H1 (cell line): Measurements from ENCODE around the gene SP8. TPM values are rescaled to one million over a fixed set of nuclear protein-coding genes. Genes with fewer than 3 reads are reported as not detected.
A peak's percentile ranks its signal among the peaks of the same experiment; 100 is the strongest.

ENCODE experiments used
- CTCF ChIA-PET: fragments of 300-600 bp; sonication (Branson Sonifier 250); formaldehyde crosslinking; loops from one replicate; lab custom pipeline; 2021; ENCODE audit not compliant: partially characterized antibody; lab: Charles Lee
- POLR2A ChIA-PET: fragments of 300-600 bp; sonication (Branson Sonifier 250); formaldehyde crosslinking; loops from one replicate; lab custom pipeline; 2021; ENCODE audit warnings: inconsistent platforms; ENCODE audit not compliant: partially characterized antibody; lab: Charles Lee
- DNase-seq, 2 experiments: peaks; one replicate each; pipeline versions ENCODE4 v3.0.0 to v3.0.0-alpha.2; 2010 to 2022; ENCODE audit warnings: low spot score in 2 of 2, low read depth in 1 of 2, mixed read lengths in 1 of 2
- FAIRE-seq: peaks from 2 replicates; lab custom pipeline; 2011; peaks lifted over from hg19 to GRCh38; lab: Jason Lieb, UNC
- H2AFZ ChIP-seq: 2 replicates; pipeline ENCODE4 v1.8.1; 2012; ENCODE audit warnings: low read length, inconsistent platforms
- H2AK5ac ChIP-seq: 2 replicates; pipeline ENCODE4 v1.6.1; 2013; ENCODE audit warnings: low read depth, low read length
- H2BK120ac ChIP-seq: replicated peaks from 2 replicates; pipeline ENCODE3; 2013; ENCODE audit warnings: low read depth, low read length, inconsistent platforms
- H2BK12ac ChIP-seq: 2 replicates; pipeline ENCODE4 v1.6.1; 2013; ENCODE audit warnings: low read depth, low read length
- H2BK15ac ChIP-seq: 2 replicates; pipeline ENCODE4 v1.6.1; 2013; ENCODE audit warnings: low read length
- H2BK20ac ChIP-seq: 2 replicates; pipeline ENCODE4 v1.6.1; 2013; ENCODE audit warnings: low read length
- H2BK5ac ChIP-seq: 2 replicates; pipeline ENCODE4 v1.6.1; 2013; ENCODE audit warnings: low read depth, low read length
- H3K14ac ChIP-seq: 2 replicates; pipeline ENCODE4 v1.6.1; 2013; ENCODE audit warnings: inconsistent platforms; ENCODE audit not compliant: insufficient read length
- H3K18ac ChIP-seq: 2 replicates; pipeline ENCODE4 v1.6.1; 2013; ENCODE audit warnings: low read length; ENCODE audit errors: extremely low read depth
- H3K23ac ChIP-seq: 2 replicates; pipeline ENCODE4 v1.6.1; 2013; ENCODE audit warnings: inconsistent platforms; ENCODE audit not compliant: insufficient read length
- H3K23me2 ChIP-seq: 2 replicates; pipeline ENCODE4 v1.6.1; 2013; ENCODE audit warnings: low read depth, low read length
- H3K27ac ChIP-seq: 2 replicates; pipeline ENCODE4 v1.6.1; 2011; ENCODE audit warnings: low read depth, low read length, inconsistent platforms
- H3K27me3 ChIP-seq, 4 experiments: replicated peaks in 1 of 4; 1 replicate in 1 of 4; 2 replicates in 3 of 4; pipeline versions ENCODE4 v1.6.1 to v1.8.1; 2011 to 2013; ENCODE audit warnings: low read length in 3 of 4, mild to moderate bottlenecking in 3 of 4, inconsistent platforms in 2 of 4, mixed read lengths in 2 of 4, moderate library complexity in 1 of 4; ENCODE audit not compliant: control insufficient read depth in 3 of 4, insufficient read depth in 3 of 4; ENCODE audit errors: extremely low read depth in 1 of 4
- H3K36me3 ChIP-seq, 4 experiments: 2 replicates each; pipeline versions ENCODE4 v1.6.1 to v1.8.1; 2011 to 2013; ENCODE audit warnings: mild to moderate bottlenecking in 4 of 4, low read length in 3 of 4, moderate library complexity in 2 of 4, control low read depth in 1 of 4, inconsistent platforms in 1 of 4; ENCODE audit not compliant: insufficient read depth in 4 of 4, control insufficient read depth in 2 of 4
- H3K4ac ChIP-seq: replicated peaks from 2 replicates; pipeline ENCODE3; 2013; ENCODE audit warnings: low read length, low read depth, mixed read lengths, inconsistent platforms; ENCODE audit not compliant: insufficient read length
- H3K4me1 ChIP-seq, 4 experiments: replicated peaks in 1 of 4; 1 replicate in 1 of 4; 2 replicates in 3 of 4; pipeline versions ENCODE4 v1.6.1 to v1.8.1; 2011 to 2013; ENCODE audit warnings: low read length in 3 of 4, inconsistent platforms in 2 of 4, mixed read lengths in 1 of 4; ENCODE audit not compliant: insufficient read depth in 4 of 4, control insufficient read depth in 3 of 4
- H3K4me2 ChIP-seq, 2 experiments: 2 replicates each; pipeline versions ENCODE4 v1.6.1 to v1.8.1; 2011 to 2013; ENCODE audit warnings: low read depth in 2 of 2, low read length in 2 of 2, control low read depth in 1 of 2, inconsistent platforms in 1 of 2, mild to moderate bottlenecking in 1 of 2; ENCODE audit not compliant: insufficient read depth in 1 of 2
- H3K4me3 ChIP-seq, 4 experiments: fragments of 200-600, 300-600 bp in 1 of 4; sonication (generic), shearing (Covaris generic), sonication (Bioruptor Twin) in 1 of 4; 2 replicates each; pipeline versions ENCODE4 v1.5.1 to v1.8.1; 2011 to 2016; ENCODE audit warnings: low read length in 4 of 4, low read depth in 3 of 4, control low read depth in 2 of 4, inconsistent platforms in 2 of 4, mild to moderate bottlenecking in 2 of 4, mixed read lengths in 1 of 4, moderate library complexity in 1 of 4; ENCODE audit not compliant: insufficient read depth in 2 of 4; ENCODE audit errors: extremely low read depth in 1 of 4
- H3K56ac ChIP-seq: replicated peaks from 2 replicates; pipeline ENCODE3; 2013; ENCODE audit warnings: low read depth, mild to moderate bottlenecking, mixed read lengths, low read length, inconsistent platforms; ENCODE audit not compliant: insufficient read length
- H3K79me1 ChIP-seq: 2 replicates; pipeline ENCODE4 v1.6.1; 2013; ENCODE audit warnings: low read depth, low read length, control low read depth
- H3K79me2 ChIP-seq, 2 experiments: 2 replicates each; pipeline versions ENCODE4 v1.6.1 to v1.8.1; 2012 to 2013; ENCODE audit warnings: low read length in 2 of 2, mild to moderate bottlenecking in 2 of 2, inconsistent platforms in 1 of 2; ENCODE audit not compliant: insufficient read depth in 2 of 2, control insufficient read depth in 1 of 2
- H3K9ac ChIP-seq, 4 experiments: replicated peaks in 1 of 4; 1 replicate in 1 of 4; 2 replicates in 3 of 4; pipeline versions ENCODE4 v1.6.1 to v1.8.1; 2011 to 2013; ENCODE audit warnings: low read depth in 3 of 4, low read length in 3 of 4, control low read depth in 2 of 4, mild to moderate bottlenecking in 2 of 4, moderate library complexity in 2 of 4, inconsistent platforms in 1 of 4; ENCODE audit errors: extremely low read depth in 1 of 4
- H3K9me3 ChIP-seq, 2 experiments: 2 replicates each; pipeline versions ENCODE4 v1.6.1 to v1.8.1; 2012 to 2013; ENCODE audit warnings: mild to moderate bottlenecking in 2 of 2, moderate library complexity in 2 of 2, control low read depth in 1 of 2, inconsistent platforms in 1 of 2, low read depth in 1 of 2, low read length in 1 of 2, mixed read lengths in 1 of 2; ENCODE audit not compliant: insufficient read depth in 2 of 2
- H4K20me1 ChIP-seq, 2 experiments: replicated peaks in 1 of 2; 2 replicates each; pipeline versions ENCODE3 to v1.8.1; 2011 to 2013; ENCODE audit warnings: inconsistent platforms in 2 of 2, low read length in 2 of 2, mild to moderate bottlenecking in 1 of 2; ENCODE audit not compliant: insufficient read depth in 2 of 2, control insufficient read depth in 1 of 2
- H4K5ac ChIP-seq: 2 replicates; pipeline ENCODE4 v1.6.1; 2013; ENCODE audit warnings: low read length, low read depth, mixed read lengths, inconsistent platforms; ENCODE audit not compliant: insufficient read length
- H4K8ac ChIP-seq: 2 replicates; pipeline ENCODE4 v1.8.0; 2013; ENCODE audit warnings: mild to moderate bottlenecking, moderate library complexity, low read length, inconsistent platforms; ENCODE audit not compliant: insufficient read depth; ENCODE audit errors: extremely low read depth
- H4K91ac ChIP-seq: replicated peaks from 2 replicates; pipeline ENCODE3; 2013; ENCODE audit warnings: low read length, mixed read lengths, inconsistent platforms; ENCODE audit not compliant: insufficient read length
- ASH2L ChIP-seq: fragments of 200-600, 300-600 bp; sonication (generic); IDR thresholded peaks from one replicate; pipeline ENCODE4 v1.7.1; 2017; ENCODE audit warnings: low read length
- GABPA ChIP-seq: IDR thresholded peaks from 2 replicates; pipeline ENCODE4 v1.6.1; 2011; ENCODE audit warnings: mild to moderate bottlenecking, low read length, moderate library complexity, borderline replicate concordance; ENCODE audit not compliant: insufficient read depth
- JUN ChIP-seq: IDR thresholded peaks from 2 replicates; pipeline ENCODE4 v1.6.1; 2011; ENCODE audit warnings: low read depth, mild to moderate bottlenecking, improper control_type of control experiment, low read length
- NANOG ChIP-seq: IDR thresholded peaks from 2 replicates; pipeline ENCODE4 v1.6.1; 2011; ENCODE audit warnings: low read length, low read depth, mild to moderate bottlenecking, inconsistent platforms; ENCODE audit not compliant: insufficient read depth, poor library complexity, severe bottlenecking
- NRF1 ChIP-seq: IDR thresholded peaks from 2 replicates; pipeline ENCODE4 v1.6.1; 2011; ENCODE audit warnings: mild to moderate bottlenecking, low read depth, low read length, improper control_type of control experiment
- PHF8 ChIP-seq: fragments of 200-600 bp; sonication (generic); conservative IDR thresholded peaks from 2 replicates; pipeline ENCODE4 v1.7.1; 2012; ENCODE audit warnings: low read depth, mild to moderate bottlenecking, inconsistent platforms, low read length, moderate library complexity
- RFX5 ChIP-seq: IDR thresholded peaks from 2 replicates; pipeline ENCODE4 v1.6.1; 2011; ENCODE audit warnings: low read depth, low read length, improper control_type of control experiment, borderline replicate concordance
- SP2 ChIP-seq: IDR thresholded peaks from 2 replicates; pipeline ENCODE4 v1.6.1; 2012; ENCODE audit warnings: mild to moderate bottlenecking, low read length, inconsistent platforms
- SRF ChIP-seq: IDR thresholded peaks from 2 replicates; pipeline ENCODE4 v1.6.1; 2011; ENCODE audit warnings: mild to moderate bottlenecking, low read depth, low read length, moderate library complexity
- TAF1 ChIP-seq: IDR thresholded peaks from 2 replicates; pipeline ENCODE4 v1.6.1; 2011; ENCODE audit warnings: mild to moderate bottlenecking, low read depth, low read length
- WGBS, 2 experiments: shearing (Covaris generic) in 1 of 2; methylation state at CpG; one replicate each; pipeline versions ENCODE4 v1.1.6 to v1.1.7; 2013 to 2015; ENCODE audit warnings: low lambda C conversion rate in 2 of 2, mixed read lengths in 2 of 2, inconsistent platforms in 1 of 2, low coverage in 1 of 2, missing lambda C conversion rate in 1 of 2; ENCODE audit not compliant: insufficient replicate concordance in 2 of 2, insufficient coverage in 1 of 2, insufficient read length in 1 of 2; ENCODE audit errors: extremely low coverage in 1 of 2, missing lambda C conversion rate in 1 of 2; 5-methylcytosine and 5-hydroxymethylcytosine counted together
- polyA plus RNA-seq, 7 experiments: library from polyadenylated mRNA; depleted of rRNA in 3 of 7; stranded (reverse) in 5 of 7; unstranded in 2 of 7; fragments of >200 nt in 5 of 7; fragments of 200-250 nt in 2 of 7; gene quantifications; 1 replicate in 5 of 7; 2 replicates in 1 of 7; 4 replicates in 1 of 7; pipeline versions ENCODE4 v1.2.1 to v1.2.3, GENCODE V29; 2011 to 2013; ENCODE audit warnings: missing spikeins in 2 of 7, mixed read lengths in 2 of 7
- total RNA-seq: library from RNA; stranded (reverse); fragmentation: NEBNext Ultra II Directional; extraction: Animal tissue kit (Norgen Biotek cat#: 25700); gene quantifications from 2 replicates; pipeline ENCODE4 v1.2.1, GENCODE V29; 2021
- TF ChIP-seq, protein P1 (sequence below): IDR thresholded peaks from 2 replicates; pipeline ENCODE4 v1.6.1; 2012; ENCODE audit warnings: inconsistent platforms

The SP8 gene
- total and polyA plus RNA-seq, 2 of the 8 experiments (the other 6 are each of a cell fraction or from before 2014, with no cell fraction given), result 11.3 to 12.0 TPM

DNA sequence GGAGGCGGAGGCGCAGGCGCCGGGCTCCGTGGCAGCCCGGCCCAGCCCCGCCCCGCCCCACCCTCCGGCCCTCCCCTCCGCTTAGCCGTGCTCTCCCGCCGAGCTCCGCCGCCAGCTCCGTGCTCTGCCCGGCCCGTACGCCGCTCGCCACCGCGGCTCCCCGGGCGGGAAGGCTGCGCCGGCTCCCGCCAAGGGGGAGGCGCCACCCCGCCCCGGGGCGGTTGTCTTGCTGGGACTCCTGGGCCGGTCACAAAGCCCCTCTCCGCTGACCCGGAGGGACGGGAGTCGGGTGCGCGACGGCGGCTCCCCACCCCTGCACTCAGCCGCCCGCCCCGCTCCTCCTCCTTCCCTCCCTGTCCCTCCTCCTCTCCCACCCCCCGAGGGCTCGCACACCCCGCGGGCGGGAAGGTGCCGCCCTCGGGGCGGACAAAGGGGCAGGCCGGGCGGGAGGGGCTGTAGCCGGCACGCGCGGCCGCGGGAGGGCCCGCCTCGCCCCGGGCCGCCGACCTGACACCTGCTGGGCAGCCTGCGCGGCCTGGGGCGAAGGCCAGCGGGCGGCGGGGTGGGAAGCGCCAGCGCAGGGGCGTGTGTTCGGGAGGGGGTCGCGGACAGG lies 11.5 kb upstream of the SP8 start:
- POLR2A ChIA-PET, result interaction anchor here (0.7 to 16.7 kb wide), 2 partner anchors 17 to 91 kb away, joined by 3 to 192 read pairs; partner anchors contain the start of gene SP8
- Histone ChIP-seq H2AK5ac (no peak overlapping the region), H3K9me3 (no peaks in the 10 kb centered on the region), H2BK20ac (no peak overlapping the region), H3K9ac (peak overlapping the region in 1 of 4 experiments; percentile 68; a peak in 3 of 7 replicates), H3K79me2 (peaks cover 0 to 9% of the 10 kb centered on the region in 2 experiments; a peak in 2 of 4 replicates), H2BK15ac (no peak overlapping the region), H2BK5ac (peak overlapping the region; percentile 94; the same call in 1 of the 2 replicates), H2BK120ac (no peak overlapping the region), H3K27me3 (peaks cover 4 to 21% (median 16%) of the 10 kb centered on the region in 4 experiments; a peak in 6 of 7 replicates), H3K27ac (peak overlapping the region; percentile 23; the same call in 1 of the 2 replicates), H3K56ac (peak overlapping the region; percentile 2), H3K4me1 (peaks cover 9 to 27% (median 17%) of the 10 kb centered on the region in 4 experiments; a peak in 6 of 7 replicates), H3K4ac (no peak overlapping the region), H4K20me1 (no peaks in the 10 kb centered on the region), H3K79me1 (no peaks in the 10 kb centered on the region), H3K4me2 (peak overlapping the region; percentile 79 to 99), H3K23me2 (peaks cover 17% of the 10 kb centered on the region), H3K4me3 (peak overlapping the region; percentile 47 to 76 (median 74)), H3K14ac (no peak overlapping the region), H3K23ac (no peak overlapping the region), H3K18ac (peak overlapping the region; percentile 75; the same call in 1 of the 2 replicates), H3K36me3 (no peaks in the 10 kb centered on the region), H2BK12ac (no peak overlapping the region), H4K91ac (no peak overlapping the region), H4K8ac (no peak overlapping the region), H2AFZ (no peak overlapping the region), H4K5ac (peak overlapping the region; percentile 68)
- WGBS, 2 experiments, result 5% methylated on average over 20 of the region's 77 CpGs; no CpG with 5 or more reads in 1 of the 2 experiments
- DNase-seq (peak in 1 of 2 experiments; percentile 82), FAIRE-seq (no peak)
- CTCF ChIA-PET, result interaction anchor here (1.1 to 2.3 kb wide), 4 partner anchors 13 to 459 kb away, joined by 3 to 13 read pairs (median 8); no protein-coding TSS in a partner anchor
- TF ChIP-seq, protein P1, sequence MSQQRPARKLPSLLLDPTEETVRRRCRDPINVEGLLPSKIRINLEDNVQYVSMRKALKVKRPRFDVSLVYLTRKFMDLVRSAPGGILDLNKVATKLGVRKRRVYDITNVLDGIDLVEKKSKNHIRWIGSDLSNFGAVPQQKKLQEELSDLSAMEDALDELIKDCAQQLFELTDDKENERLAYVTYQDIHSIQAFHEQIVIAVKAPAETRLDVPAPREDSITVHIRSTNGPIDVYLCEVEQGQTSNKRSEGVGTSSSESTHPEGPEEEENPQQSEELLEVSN, result 0 out of 2 replicates have a peak, but pooled peaks have one; percentile 13
- TF ChIP-seq TAF1 (0 out of 2 replicates have a peak, but pooled peaks have one; percentile 26), RFX5 (no peak), PHF8 (peak; percentile 29; the same call in 1 of the 2 replicates), ASH2L (no peak), NRF1 (0 out of 2 replicates have a peak, but pooled peaks have one; percentile 3), GABPA (no peak), NANOG (no peak), SP2 (no peak), SRF (no peak), JUN (no peak)
